ENCODE results near the gene RPL14.
A peak's percentile ranks its signal among the peaks of the same experiment; 100 is the strongest.
"Not testable (repeated sequence)": the region's sequence is repeated elsewhere in the genome, so short reads cannot be mapped to it uniquely, and the experiment has no call there.

Gene RPL14

GRCh38 chr3:40456940-40457823, at the start of gene RPL14:
Gene RPL14 (plus strand): TSS chr3:40457339. CDS start chr3:40457472, 133 bp downstream.
- DNase-seq (ENCODE audit: low spot score) = peak; percentile 96

- no peak for DNase-seq (ENCODE audit: low spot score)
Measured at GRCh38 chr3:40407611-40408010, 49.5 kb upstream of the RPL14 start.

GRCh38 chr3:40414270-40414669, 42.9 kb upstream of the RPL14 start:
- DNase-seq (ENCODE audit: low spot score) = no peak

DNA sequence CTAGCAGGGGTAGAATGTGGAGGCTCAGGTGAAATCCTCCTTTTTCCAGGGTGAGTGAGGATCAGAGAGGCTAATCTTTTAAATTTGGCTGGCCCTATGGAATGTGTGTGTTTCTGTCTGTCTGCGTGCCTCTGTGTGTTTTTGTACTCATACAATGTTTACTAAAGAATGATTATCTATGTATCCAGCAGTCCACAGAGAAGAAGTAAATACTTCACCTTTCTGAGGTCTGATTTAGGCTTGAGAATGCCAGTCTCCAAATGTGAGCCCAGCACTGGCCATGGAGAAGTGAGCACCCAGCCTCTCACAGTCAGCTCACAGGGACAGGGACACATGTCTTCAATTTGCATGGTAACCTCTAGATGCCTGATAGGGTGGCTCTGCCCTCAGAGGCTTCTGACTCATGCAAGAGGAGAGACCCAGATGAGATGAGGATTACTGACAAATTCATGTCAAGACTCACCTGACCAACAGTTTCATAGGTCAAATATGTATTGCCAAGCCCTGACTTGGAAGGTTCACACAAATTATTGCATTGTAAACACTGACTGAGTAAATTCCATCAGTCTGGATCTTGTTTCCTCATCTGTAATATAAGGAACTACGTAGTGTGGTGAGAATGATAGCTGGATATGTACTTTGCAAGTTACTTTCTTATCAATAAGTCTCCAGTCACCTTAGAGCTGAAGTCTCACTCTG, 39.1 kb upstream of the RPL14 start:
- DNase-seq (ENCODE audit: low spot score) = no peak

DNA sequence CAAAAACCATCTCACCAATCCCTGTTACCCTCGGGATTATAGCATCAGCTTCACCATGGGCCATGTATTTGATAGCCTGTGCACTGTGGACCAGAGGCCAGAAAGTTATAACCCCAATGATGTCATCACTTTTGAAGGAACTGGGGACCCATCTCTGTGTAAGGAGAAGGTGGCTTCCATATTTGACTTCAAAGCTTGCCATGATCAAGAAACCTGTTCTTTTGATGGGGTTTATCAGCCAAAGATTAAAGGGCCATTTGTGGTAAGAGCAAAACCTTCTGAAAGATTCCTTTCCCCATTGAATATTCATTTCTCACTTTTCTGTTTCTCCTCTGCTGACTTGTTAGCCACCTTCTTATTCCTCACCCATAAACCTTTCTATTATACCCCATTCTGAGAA, 34.3 kb upstream of the RPL14 start:
- no peak for DNase-seq (ENCODE audit: low spot score)

DNA sequence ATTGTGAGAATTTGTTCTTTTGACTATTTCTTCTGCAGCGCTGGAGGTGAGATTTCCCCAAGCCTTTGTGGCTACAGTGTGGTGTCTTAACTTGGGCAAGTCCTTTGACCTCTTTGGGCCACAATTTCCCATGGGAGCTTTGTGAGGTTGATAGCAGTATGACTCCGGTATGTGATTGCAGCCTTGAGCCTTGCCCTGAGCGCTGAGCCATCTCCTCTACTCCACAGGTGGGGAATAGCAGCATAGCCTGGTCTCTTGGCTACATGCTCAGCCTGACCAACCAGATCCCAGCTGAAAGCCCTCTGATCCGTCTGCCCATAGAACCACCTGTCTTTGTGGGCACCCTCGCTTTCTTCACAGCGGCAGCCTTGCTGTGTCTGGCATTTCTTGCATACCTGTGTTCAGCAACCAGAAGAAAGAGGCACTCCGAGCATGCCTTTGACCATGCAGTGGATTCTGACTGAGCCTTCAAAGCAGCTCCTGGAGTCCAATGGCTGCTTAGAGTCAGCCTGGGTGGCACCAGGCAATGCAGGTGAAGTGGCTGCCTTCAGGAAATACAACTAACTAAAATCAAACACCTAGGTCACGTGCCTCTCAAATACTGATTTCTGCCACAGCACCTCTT, 30.0 kb upstream of the RPL14 start:
- DNase-seq (ENCODE audit: low spot score) = no peak

DNA sequence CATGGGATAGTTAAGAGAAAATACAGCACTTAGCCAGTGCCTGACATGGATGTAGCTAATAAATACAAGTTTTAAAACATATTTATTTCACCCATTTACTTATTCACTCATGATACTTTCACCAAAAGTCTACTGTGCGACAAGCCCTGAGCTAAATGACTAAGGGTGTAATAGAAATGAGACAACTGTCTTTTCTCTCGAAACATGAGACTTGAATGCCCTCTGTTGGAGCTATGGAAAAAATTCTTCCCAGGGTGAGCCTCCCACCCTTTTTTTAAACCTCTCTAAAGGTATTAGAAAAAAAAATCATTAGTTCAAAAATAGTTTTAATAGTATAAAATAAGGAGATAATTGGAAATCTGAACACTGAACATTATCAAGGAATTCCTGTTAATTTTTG, 24.3 kb upstream of the RPL14 start:
- no peak for DNase-seq (ENCODE audit: low spot score)

GRCh38 chr3:40437889-40438288, 19.2 kb upstream of the RPL14 start:
- no peak for DNase-seq (ENCODE audit: low spot score)

GRCh38 chr3:40445062-40445461, 12.1 kb upstream of the RPL14 start:
- no peak for DNase-seq (ENCODE audit: low spot score)

DNA sequence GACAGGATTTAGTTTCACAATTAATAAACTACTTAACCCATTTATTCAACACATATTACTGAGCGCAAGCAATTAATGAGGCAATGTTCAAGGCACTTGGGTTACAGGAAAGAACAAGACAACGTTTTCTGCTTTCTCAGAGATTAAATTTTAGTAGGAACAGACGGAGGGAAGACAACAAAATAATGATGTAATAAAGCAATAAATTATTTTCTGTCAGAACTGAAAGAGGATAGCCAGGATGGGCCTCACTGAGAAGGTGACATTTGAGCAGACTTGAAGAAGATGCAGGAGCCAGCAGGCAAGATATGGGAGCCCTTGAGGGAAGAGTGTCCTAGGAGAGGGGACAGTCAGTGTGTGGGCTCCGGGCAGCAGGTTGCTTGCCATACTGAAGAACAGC, 11.3 kb upstream of the RPL14 start:
- no peak for DNase-seq (ENCODE audit: low spot score)

DNA sequence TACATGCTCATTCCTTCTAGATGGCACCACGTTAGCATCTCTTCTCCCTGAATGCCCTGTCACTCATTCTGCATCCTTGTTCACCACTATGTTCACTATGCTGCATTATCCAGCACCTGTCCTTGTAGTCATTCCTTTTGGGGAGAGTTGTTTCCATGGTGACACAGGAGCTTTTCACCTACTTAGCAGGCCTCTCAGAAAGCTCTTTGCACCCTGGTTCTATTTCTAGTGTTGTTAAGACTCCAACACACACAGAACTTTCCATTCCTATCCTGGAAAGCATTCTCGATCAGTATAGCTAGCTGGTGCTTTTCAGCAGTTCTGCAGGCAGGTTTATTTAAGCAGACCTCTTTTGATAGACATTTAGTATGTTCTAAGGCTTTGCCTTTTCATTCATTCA, 6.7 kb upstream of the RPL14 start:
- no peak for DNase-seq (ENCODE audit: low spot score)

DNA sequence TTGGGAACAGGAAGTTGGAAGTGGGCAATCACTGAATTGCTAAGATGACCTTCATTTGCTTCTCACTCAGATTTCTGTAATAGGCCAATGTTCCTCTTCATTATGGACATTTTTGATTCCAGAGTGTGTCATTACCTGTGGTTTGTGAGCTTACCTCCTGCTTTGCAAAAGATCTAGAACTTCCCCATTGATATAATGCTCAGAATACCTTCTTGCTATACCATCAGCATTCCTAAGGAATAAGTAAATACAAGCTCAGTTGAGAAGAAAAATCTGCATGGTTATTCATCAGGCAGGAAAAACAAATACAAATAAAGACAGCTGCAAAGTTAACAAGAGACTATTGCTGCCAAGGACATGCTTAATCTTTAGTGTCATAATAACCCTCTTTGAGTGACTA, 5.6 kb upstream of the RPL14 start:
- DNase-seq (ENCODE audit: low spot score) = no peak

- no peak for DNase-seq (ENCODE audit: low spot score)
Measured at GRCh38 chr3:40452057-40452456, 5.1 kb upstream of the RPL14 start.

- DNase-seq (ENCODE audit: low spot score) = no peak
Measured at GRCh38 chr3:40452562-40452875, 4.6 kb upstream of the RPL14 start.

DNA sequence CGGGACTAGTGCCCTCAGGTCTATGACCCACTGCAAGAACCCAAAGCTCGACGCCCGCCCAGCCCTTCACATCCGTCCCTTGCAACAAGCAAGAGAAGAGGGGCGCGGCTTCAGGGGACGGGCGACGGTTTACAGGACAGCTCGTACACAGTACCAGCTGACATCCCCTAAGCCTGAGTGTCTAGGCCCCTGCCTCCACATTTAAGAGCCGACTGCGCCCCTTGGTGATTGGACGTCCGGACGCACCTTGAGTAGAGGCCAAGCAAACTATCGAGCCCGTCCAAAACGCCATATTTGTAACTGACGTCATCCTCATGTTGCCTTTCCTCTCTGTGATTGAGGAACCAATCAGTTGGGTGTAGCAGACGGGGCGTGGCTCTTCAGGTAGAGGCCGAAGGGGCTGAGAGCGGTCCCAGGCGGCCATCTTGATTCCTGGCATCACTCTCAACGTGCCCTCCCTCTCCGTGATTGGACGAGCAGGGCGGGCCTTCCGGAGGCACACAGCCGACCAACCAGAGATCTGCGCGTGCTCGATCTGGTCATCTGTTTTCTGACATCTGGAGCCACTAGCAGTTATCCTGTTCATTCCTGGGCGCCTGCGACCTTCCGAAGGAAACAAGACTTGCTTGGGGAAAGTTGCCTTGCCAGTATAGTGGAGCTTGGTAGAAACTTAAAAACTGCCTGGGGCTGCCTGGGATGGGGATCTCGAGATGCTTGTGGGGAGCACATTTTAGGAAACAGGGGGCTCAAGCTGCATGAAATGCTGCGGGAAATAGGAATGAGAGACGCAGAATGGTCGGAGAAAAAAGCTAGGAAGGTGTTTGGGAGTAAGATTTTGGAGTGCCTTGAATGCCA, 4.0 kb upstream of the RPL14 start:
- peak; percentile 98 for DNase-seq (ENCODE audit: low spot score)

GRCh38 chr3:40453933-40454332, 3.2 kb upstream of the RPL14 start:
- no peak for DNase-seq (ENCODE audit: low spot score)

- DNase-seq (ENCODE audit: low spot score) = no peak
Measured at GRCh38 chr3:40455328-40455727, 1.8 kb upstream of the RPL14 start.

GRCh38 chr3:40456279-40456939, 730 bp upstream of the RPL14 start:
- DNase-seq (ENCODE audit: low spot score) = no peak

- no peak for DNase-seq (ENCODE audit: low spot score)
Measured at GRCh38 chr3:40458473-40458872, 1.3 kb downstream of the RPL14 start.

DNA sequence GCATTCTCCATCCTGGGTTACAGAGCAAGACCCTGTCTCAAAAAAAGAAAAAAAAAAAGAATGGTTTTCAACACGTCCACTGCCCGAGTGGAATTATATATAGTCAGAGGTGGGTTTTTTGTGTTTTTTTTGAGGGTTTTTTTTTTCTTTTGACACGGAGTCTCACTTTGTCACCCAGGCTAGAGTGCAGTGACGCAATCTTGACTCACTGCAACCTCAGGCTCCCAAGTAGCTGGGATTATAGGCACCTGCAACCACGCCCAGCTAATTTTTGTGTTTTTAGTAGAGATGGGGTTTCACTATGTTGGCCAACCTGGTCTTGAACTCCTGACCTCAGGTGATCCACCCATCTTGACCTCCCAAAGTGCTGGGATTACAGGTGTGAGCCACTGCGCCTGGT, 3.3 kb downstream of the RPL14 start:
- DNase-seq (ENCODE audit: low spot score) = not testable (repeated sequence)

DNA sequence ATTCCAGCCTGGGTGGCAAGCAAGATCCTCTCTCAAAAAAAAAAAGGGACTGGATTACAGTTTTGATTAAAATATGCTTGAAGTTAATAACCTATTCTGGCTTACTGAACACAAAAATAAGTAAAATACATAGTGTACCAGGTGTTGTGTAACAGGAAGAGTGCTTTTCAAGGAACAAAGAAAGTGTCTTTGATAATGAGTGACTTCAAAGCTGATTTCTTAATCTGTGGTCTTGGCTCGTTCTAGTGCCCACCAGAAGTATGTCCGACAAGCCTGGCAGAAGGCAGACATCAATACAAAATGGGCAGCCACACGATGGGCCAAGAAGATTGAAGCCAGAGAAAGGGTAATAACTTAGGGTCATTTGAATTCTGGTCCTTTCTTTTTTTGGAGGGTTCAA, 4.0 kb downstream of the RPL14 start:
- DNase-seq (ENCODE audit: low spot score) = no peak

DNA sequence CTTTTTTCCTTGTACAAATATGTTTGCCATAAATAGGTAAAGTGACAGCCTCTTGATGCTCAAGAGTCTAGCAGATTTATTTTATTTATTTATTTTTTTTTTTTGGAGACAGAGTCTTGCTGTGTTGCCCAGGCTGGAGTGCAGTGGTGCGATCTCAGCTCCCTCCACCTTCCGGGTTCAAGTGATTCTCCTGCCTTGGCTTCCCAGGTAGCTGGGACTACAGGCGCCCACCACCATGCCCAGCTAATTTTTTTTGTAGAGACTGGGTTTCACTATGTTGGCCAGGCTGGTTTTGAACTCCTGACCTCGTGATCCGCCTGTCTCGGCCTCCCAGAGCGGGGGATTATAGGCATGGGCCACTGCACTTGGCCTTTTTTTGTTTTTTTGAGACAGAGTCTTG, 5.7 kb downstream of the RPL14 start:
- not testable (repeated sequence) for DNase-seq (ENCODE audit: low spot score)
